OCI-LY7 (cell line): Measurements from ENCODE around the gene XYLT1. TPM values are rescaled to one million over a fixed set of nuclear protein-coding genes. Genes with fewer than 3 reads are reported as not detected.

Experiments used
- BruUV-seq: library from RNA; stranded (reverse); fragments of 400-500 nt; replicated peaks from 2 replicates; lab custom pipeline; 2021; lab: Mats Ljungman, UMichigan
- CTCF ChIA-PET: fragments of 300-600 bp; sonication (Branson Sonifier 250); formaldehyde crosslinking; loops from one replicate; lab custom pipeline; 2022; ENCODE audit warnings: antibody characterized with exemption; ENCODE audit not compliant: unreplicated experiment; lab: Charles Lee
- POLR2A ChIA-PET: fragments of 300-600 bp; sonication (Branson Sonifier 250); formaldehyde crosslinking; loops from one replicate; lab custom pipeline; 2022; ENCODE audit warnings: antibody characterized with exemption; lab: Charles Lee
- DNase-seq: peaks from one replicate; pipeline ENCODE4 v3.0.0-alpha.2; 2015; ENCODE audit warnings: low spot score
- H2AFZ ChIP-seq: fragments of 200-600 bp; sonication (generic), shearing (Covaris generic); 2 replicates; pipeline ENCODE4 v1.6.1; 2014; ENCODE audit warnings: mild to moderate bottlenecking, antibody characterized with exemption, low read length, moderate library complexity
- H3K27ac ChIP-seq: fragments of 200-600 bp; sonication (generic); 2 replicates; pipeline ENCODE4 v1.5.1; 2014; ENCODE audit warnings: mixed run types, low read depth, mild to moderate bottlenecking, moderate library complexity, low read length, inconsistent platforms; ENCODE audit not compliant: poor library complexity, severe bottlenecking
- H3K36me3 ChIP-seq: fragments of 200-600 bp; sonication (generic); 2 replicates; pipeline ENCODE4 v1.6.1; 2014; ENCODE audit warnings: mild to moderate bottlenecking, antibody characterized with exemption, low read length, moderate library complexity, mixed read lengths; ENCODE audit not compliant: insufficient read depth
- H3K4me1 ChIP-seq: fragments of 200-600 bp; sonication (generic); 2 replicates; pipeline ENCODE4 v1.5.1; 2014; ENCODE audit warnings: mild to moderate bottlenecking, low read length; ENCODE audit not compliant: insufficient read depth, poor library complexity, severe bottlenecking
- H3K4me2 ChIP-seq: fragments of 200-600 bp; sonication (generic); 2 replicates; pipeline ENCODE4 v1.6.1; 2014; ENCODE audit warnings: mild to moderate bottlenecking, low read length
- H3K4me3 ChIP-seq: fragments of 200-600 bp; sonication (generic); 2 replicates; pipeline ENCODE4 v1.5.1; 2014; ENCODE audit warnings: mild to moderate bottlenecking, low read depth, low read length; ENCODE audit not compliant: poor library complexity, severe bottlenecking
- H3K79me2 ChIP-seq: fragments of 200-600 bp; sonication (generic); 2 replicates; pipeline ENCODE4 v1.6.1; 2016; ENCODE audit warnings: low read depth, mild to moderate bottlenecking, low read length, moderate library complexity, mixed read lengths; ENCODE audit not compliant: insufficient read depth
- H3K9me2 ChIP-seq: fragments of 200-600 bp; sonication (generic); 2 replicates; pipeline ENCODE4 v1.6.1; 2016; ENCODE audit warnings: mild to moderate bottlenecking, low read length, mixed read lengths; ENCODE audit not compliant: insufficient read depth
- H3K9me3 ChIP-seq: fragments of 200-600 bp; sonication (generic); 2 replicates; pipeline ENCODE4 v1.6.1; 2014; ENCODE audit warnings: mild to moderate bottlenecking, mixed run types, low read length, mixed read lengths
- H4K20me1 ChIP-seq: fragments of 200-600 bp; sonication (generic); 2 replicates; pipeline ENCODE4 v1.6.1; 2014; ENCODE audit warnings: mild to moderate bottlenecking, antibody characterized with exemption, low read length, moderate library complexity, mixed read lengths; ENCODE audit not compliant: insufficient read depth
- EZH2phosphoT487 ChIP-seq: fragments of 200-600 bp; sonication (generic); IDR thresholded peaks from 2 replicates; pipeline ENCODE4 v1.6.1; 2018; ENCODE audit warnings: low read depth, borderline replicate concordance, mild to moderate bottlenecking, mixed run types, antibody characterized with exemption, low read length, moderate library complexity, mixed read lengths
- intact Hi-C: fragments of 100-400 bp; cut with micrococcal nuclease; formaldehyde crosslinking; loops from one replicate; pipeline ENCODE4 v1.10.0; 2022; ENCODE audit not compliant: unreplicated experiment
- total RNA-seq, 2 experiments: library from RNA; depleted of rRNA in 1 of 2; stranded (reverse); fragments of >200 nt in 1 of 2; shearing (Covaris generic) in 1 of 2; gene quantifications; 2 replicates each; pipeline ENCODE4 v1.2.3, GENCODE V29; 2014 to 2022
- TF ChIP-seq, protein P1 (sequence below): fragments of 200-600 bp; sonication (generic); conservative IDR thresholded peaks from 2 replicates; pipeline ENCODE4 v1.5.1; 2014; ENCODE audit warnings: mild to moderate bottlenecking, antibody characterized with exemption, low read length, moderate library complexity, mixed read lengths

Gene XYLT1
- total RNA-seq, 2 experiments from 2014 or later: 36.3 to 50.0 TPM

DNA sequence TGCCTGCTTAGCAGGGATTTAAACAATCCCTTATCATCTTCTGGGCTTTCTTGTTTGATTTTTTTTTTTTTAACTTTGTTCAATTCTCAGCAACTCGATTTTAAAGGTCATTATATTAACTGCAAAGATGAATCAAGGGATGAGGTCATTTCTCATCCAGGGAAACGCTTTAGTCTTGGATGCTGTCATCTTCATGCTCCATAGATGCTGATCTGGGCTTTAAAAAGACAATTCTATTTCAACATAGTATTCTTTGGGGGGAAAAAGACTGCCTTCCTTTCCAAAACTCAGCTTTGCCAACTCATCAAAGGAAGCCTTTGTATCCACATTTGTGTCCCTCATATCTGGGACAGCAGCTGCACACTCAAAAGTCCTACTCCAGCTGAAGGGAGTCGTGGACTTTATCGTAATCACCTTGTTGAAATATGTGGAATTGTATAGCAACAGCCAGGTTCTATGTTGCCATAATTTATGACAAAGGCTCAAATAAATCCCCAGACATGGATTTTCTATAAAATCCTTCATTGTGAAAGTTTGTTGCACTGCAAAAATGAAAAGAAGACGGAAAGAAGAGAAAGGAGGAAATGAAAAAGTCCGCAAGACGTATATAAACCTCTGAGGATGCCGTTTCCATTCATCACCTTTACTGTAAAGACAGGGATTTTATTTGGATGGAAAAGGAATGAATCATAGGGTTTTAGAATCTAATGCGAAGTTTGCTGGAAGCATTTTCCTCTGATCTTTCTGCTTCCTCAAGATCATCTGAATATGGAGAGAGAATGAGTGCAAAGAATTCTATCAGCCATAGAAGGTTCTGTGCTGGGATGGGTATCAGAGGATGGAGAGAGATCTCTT is 48.6 kb upstream of the XYLT1 start:
- H3K9me3 ChIP-seq: no peaks in the 10 kb centered on the region
- intact Hi-C loops: no loop called here
- no peaks in the 10 kb centered on the region for H3K4me1 ChIP-seq
- DNase-seq: no peak
- H3K9me2 ChIP-seq: no peaks in the 10 kb centered on the region
- H3K79me2 ChIP-seq: no peaks in the 10 kb centered on the region
- H4K20me1 ChIP-seq: no peaks in the 10 kb centered on the region
- no peak overlapping the region for H3K4me2 ChIP-seq
- TF ChIP-seq EZH2phosphoT487: no peak
- TF ChIP-seq, protein P1, sequence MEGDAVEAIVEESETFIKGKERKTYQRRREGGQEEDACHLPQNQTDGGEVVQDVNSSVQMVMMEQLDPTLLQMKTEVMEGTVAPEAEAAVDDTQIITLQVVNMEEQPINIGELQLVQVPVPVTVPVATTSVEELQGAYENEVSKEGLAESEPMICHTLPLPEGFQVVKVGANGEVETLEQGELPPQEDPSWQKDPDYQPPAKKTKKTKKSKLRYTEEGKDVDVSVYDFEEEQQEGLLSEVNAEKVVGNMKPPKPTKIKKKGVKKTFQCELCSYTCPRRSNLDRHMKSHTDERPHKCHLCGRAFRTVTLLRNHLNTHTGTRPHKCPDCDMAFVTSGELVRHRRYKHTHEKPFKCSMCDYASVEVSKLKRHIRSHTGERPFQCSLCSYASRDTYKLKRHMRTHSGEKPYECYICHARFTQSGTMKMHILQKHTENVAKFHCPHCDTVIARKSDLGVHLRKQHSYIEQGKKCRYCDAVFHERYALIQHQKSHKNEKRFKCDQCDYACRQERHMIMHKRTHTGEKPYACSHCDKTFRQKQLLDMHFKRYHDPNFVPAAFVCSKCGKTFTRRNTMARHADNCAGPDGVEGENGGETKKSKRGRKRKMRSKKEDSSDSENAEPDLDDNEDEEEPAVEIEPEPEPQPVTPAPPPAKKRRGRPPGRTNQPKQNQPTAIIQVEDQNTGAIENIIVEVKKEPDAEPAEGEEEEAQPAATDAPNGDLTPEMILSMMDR: no peak
- BruUV-seq: no TSS peak
- H2AFZ ChIP-seq: no peak overlapping the region
- ChIA-PET POLR2A (interaction anchor here (0.6 kb wide), 1 partner anchor 135 kb away, joined by 4 read pairs; no protein-coding TSS in a partner anchor), CTCF (no interaction called here)
- H3K4me3 ChIP-seq: no peak overlapping the region
- H3K27ac ChIP-seq: no peak overlapping the region
- H3K36me3 ChIP-seq: no peaks in the 10 kb centered on the region

- no TSS peak for BruUV-seq
- TF ChIP-seq, protein P1: no peak
- no peak for TF ChIP-seq EZH2phosphoT487
- Histone ChIP-seq H3K9me2 (no peaks in the 10 kb centered on the region), H4K20me1 (no peaks in the 10 kb centered on the region), H2AFZ (no peak overlapping the region), H3K9me3 (no peaks in the 10 kb centered on the region), H3K4me1 (no peaks in the 10 kb centered on the region), H3K4me2 (no peak overlapping the region), H3K79me2 (no peaks in the 10 kb centered on the region), H3K36me3 (no peaks in the 10 kb centered on the region), H3K4me3 (no peak overlapping the region), H3K27ac (no peak overlapping the region)
- no peak for DNase-seq
- ChIA-PET CTCF (no interaction called here), POLR2A (no interaction called here)
- intact Hi-C loops: no loop called here
Observed at GRCh38 chr16:17518441-17518840, 47.7 kb upstream of the XYLT1 start.
